ENCODE data around the gene RFESD. TPM values are rescaled to one million over a fixed set of nuclear protein-coding genes. Genes with fewer than 3 reads are reported as not detected.

RFESD gene
- total and polyA plus RNA-seq, 10 of the 15 experiments (the other 5 are each of a cell fraction or from before 2014, with no cell fraction given): 1.9 to 14.7 (median 4.9) TPM

DNA sequence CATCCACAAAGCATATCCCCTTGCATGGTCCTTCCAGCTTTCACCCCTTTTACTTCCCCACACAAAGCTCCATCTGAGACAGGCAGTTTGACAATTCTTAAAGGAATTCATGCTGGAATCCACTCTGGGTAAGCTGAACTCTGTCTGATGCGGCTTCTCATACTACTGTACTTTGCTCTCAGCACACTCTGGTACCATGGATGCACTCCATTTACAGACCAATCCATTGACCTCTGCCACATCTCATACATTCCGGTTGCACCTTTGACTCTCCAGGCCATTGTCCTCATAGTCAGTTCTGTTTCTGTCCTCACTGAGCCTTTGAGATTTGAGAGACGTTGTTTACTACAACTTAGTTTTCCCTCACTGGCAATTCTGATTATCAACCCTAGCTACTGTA lies 24.0 kb downstream of the RFESD start (continued):
- TF ChIP-seq, protein P1, sequence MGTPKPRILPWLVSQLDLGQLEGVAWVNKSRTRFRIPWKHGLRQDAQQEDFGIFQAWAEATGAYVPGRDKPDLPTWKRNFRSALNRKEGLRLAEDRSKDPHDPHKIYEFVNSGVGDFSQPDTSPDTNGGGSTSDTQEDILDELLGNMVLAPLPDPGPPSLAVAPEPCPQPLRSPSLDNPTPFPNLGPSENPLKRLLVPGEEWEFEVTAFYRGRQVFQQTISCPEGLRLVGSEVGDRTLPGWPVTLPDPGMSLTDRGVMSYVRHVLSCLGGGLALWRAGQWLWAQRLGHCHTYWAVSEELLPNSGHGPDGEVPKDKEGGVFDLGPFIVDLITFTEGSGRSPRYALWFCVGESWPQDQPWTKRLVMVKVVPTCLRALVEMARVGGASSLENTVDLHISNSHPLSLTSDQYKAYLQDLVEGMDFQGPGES (IDR thresholded peaks at IDR 0.05): no peak
- no peak for TF ChIP-seq RFX5 (IDR thresholded peaks at IDR 0.05; ENCODE audit: low read depth, low read length)
- TF ChIP-seq, protein P2, sequence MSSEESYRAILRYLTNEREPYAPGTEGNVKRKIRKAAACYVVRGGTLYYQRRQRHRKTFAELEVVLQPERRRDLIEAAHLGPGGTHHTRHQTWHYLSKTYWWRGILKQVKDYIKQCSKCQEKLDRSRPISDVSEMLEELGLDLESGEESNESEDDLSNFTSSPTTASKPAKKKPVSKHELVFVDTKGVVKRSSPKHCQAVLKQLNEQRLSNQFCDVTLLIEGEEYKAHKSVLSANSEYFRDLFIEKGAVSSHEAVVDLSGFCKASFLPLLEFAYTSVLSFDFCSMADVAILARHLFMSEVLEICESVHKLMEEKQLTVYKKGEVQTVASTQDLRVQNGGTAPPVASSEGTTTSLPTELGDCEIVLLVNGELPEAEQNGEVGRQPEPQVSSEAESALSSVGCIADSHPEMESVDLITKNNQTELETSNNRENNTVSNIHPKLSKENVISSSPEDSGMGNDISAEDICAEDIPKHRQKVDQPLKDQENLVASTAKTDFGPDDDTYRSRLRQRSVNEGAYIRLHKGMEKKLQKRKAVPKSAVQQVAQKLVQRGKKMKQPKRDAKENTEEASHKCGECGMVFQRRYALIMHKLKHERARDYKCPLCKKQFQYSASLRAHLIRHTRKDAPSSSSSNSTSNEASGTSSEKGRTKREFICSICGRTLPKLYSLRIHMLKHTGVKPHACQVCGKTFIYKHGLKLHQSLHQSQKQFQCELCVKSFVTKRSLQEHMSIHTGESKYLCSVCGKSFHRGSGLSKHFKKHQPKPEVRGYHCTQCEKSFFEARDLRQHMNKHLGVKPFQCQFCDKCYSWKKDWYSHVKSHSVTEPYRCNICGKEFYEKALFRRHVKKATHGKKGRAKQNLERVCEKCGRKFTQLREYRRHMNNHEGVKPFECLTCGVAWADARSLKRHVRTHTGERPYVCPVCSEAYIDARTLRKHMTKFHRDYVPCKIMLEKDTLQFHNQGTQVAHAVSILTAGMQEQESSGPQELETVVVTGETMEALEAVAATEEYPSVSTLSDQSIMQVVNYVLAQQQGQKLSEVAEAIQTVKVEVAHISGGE (CRISPR knock-in tag; IDR thresholded peaks at IDR 0.05): no peak
- TF ChIP-seq JUND (IDR thresholded peaks at IDR 0.05; ENCODE audit: low read depth, low read length): no peak
- no peak for TF ChIP-seq GABPA (IDR thresholded peaks at IDR 0.05; ENCODE audit: low read depth)
- no peak for TF ChIP-seq CHD2 (IDR thresholded peaks at IDR 0.05; ENCODE audit: borderline replicate concordance, low read depth, low read length)

DNA sequence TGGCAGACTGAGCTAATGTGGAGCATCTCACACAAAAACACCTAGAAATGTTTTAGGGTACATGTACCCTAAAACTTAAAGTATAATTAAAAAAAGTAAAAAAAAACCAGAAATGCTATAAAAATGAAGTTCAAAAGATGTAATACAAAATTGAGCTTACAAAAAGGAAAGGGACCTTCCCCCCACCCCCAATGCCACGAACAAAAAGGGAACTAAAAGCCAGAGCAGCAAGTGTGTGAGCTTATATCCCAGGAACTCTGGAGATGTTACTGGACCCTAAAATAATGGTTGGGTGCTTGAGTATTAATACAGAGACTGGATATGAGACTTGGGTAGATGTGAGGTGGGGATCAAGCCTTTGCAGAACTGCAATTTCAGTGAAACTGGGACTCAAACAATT lies 25.2 kb downstream of the RFESD start:
- no peaks in the 10 kb centered on the region for H3K36me3 ChIP-seq (ENCODE audit: control insufficient read depth in 2 of 2, insufficient read depth in 2 of 2, low read length in 1 of 2)
- ChIA-PET POLR2A (interaction anchor here (0.7 kb wide), 1 partner anchor 49 kb away, joined by 4 read pairs; no protein-coding TSS in a partner anchor), RAD21 (ENCODE audit: unreplicated experiment) (interaction anchor here (0.6 to 2.6 kb wide), 6 partner anchors 10 to 109 kb away, joined by 3 to 9 read pairs (median 3); partner anchors contain the start of gene RFESD), SMC1A (ENCODE audit: uncharacterized antibody, unreplicated experiment) (interaction anchor here (0.6 to 5.1 kb wide), 13 partner anchors 8 to 797 kb away, joined by 3 to 22 read pairs (median 4); partner anchors contain the start of gene RHOBTB3), CTCF (interaction anchor here (1.0 to 1.5 kb wide), 7 partner anchors 9 to 174 kb away, joined by 3 to 7 read pairs (median 4); no protein-coding TSS in a partner anchor)
- H3K4me3 ChIP-seq: no peak overlapping the region
- H3K9ac ChIP-seq (ENCODE audit: control insufficient read depth, insufficient read depth, low read length): no peak overlapping the region
- BruUV-seq (replicated peaks): no TSS peak
- no peaks in the 10 kb centered on the region for H3K9me3 ChIP-seq (replicated peaks; ENCODE audit: control insufficient read depth, insufficient read depth, low read length)
- in situ Hi-C loops (cut with MboI): no loop called here
- H3K79me2 ChIP-seq (ENCODE audit: control insufficient read depth, insufficient read depth, low read length): no peaks in the 10 kb centered on the region
- 50% methylated on average over 1 of the region's 1 CpG for WGBS (ENCODE audit: insufficient coverage, insufficient replicate concordance, low lambda C conversion rate, missing lambda C conversion rate)
- FAIRE-seq: no peak
- ATAC-seq: no peak
- no peaks in the 10 kb centered on the region for H3K27me3 ChIP-seq (replicated peaks in 1 of 2; ENCODE audit: control insufficient read depth in 2 of 2, insufficient read depth in 2 of 2, low read length in 1 of 2)
- no peaks in the 10 kb centered on the region for H4K20me1 ChIP-seq (ENCODE audit: control insufficient read depth, insufficient read depth)
- intact Hi-C loops (cut with micrococcal nuclease; ENCODE audit: unreplicated experiment): no loop called here
- no peaks in the 10 kb centered on the region for H3K4me1 ChIP-seq (ENCODE audit: control insufficient read depth, insufficient read depth, low read length)
- no peak overlapping the region for H3K4me2 ChIP-seq (ENCODE audit: control insufficient read depth, insufficient read depth)
- DNase-seq (ENCODE audit: low read depth, low spot score): no peak
- H2AFZ ChIP-seq (ENCODE audit: control insufficient read depth, low read depth, low read length): no peak overlapping the region
- no peak overlapping the region for H3K27ac ChIP-seq (ENCODE audit: control insufficient read depth, insufficient read depth)
- TF ChIP-seq NR2C1 (IDR thresholded peaks at IDR 0.05) (no peak), MTA2 (IDR thresholded peaks at IDR 0.05; ENCODE audit: low read depth) (no peak), YY1 (IDR thresholded peaks at IDR 0.05; ENCODE audit: low read depth, low read length) (no peak), ASH2L (IDR thresholded peaks at IDR 0.05; ENCODE audit: borderline replicate concordance, low read depth) (no peak), FOS (IDR thresholded peaks at IDR 0.05; ENCODE audit: borderline replicate concordance, extremely low read depth, insufficient read length) (no peak)
- TF ChIP-seq, protein P3, sequence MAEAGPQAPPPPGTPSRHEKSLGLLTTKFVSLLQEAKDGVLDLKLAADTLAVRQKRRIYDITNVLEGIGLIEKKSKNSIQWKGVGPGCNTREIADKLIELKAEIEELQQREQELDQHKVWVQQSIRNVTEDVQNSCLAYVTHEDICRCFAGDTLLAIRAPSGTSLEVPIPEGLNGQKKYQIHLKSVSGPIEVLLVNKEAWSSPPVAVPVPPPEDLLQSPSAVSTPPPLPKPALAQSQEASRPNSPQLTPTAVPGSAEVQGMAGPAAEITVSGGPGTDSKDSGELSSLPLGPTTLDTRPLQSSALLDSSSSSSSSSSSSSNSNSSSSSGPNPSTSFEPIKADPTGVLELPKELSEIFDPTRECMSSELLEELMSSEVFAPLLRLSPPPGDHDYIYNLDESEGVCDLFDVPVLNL (IDR thresholded peaks at IDR 0.05; ENCODE audit: low read depth, low read length): no peak
- TF ChIP-seq, protein P4, sequence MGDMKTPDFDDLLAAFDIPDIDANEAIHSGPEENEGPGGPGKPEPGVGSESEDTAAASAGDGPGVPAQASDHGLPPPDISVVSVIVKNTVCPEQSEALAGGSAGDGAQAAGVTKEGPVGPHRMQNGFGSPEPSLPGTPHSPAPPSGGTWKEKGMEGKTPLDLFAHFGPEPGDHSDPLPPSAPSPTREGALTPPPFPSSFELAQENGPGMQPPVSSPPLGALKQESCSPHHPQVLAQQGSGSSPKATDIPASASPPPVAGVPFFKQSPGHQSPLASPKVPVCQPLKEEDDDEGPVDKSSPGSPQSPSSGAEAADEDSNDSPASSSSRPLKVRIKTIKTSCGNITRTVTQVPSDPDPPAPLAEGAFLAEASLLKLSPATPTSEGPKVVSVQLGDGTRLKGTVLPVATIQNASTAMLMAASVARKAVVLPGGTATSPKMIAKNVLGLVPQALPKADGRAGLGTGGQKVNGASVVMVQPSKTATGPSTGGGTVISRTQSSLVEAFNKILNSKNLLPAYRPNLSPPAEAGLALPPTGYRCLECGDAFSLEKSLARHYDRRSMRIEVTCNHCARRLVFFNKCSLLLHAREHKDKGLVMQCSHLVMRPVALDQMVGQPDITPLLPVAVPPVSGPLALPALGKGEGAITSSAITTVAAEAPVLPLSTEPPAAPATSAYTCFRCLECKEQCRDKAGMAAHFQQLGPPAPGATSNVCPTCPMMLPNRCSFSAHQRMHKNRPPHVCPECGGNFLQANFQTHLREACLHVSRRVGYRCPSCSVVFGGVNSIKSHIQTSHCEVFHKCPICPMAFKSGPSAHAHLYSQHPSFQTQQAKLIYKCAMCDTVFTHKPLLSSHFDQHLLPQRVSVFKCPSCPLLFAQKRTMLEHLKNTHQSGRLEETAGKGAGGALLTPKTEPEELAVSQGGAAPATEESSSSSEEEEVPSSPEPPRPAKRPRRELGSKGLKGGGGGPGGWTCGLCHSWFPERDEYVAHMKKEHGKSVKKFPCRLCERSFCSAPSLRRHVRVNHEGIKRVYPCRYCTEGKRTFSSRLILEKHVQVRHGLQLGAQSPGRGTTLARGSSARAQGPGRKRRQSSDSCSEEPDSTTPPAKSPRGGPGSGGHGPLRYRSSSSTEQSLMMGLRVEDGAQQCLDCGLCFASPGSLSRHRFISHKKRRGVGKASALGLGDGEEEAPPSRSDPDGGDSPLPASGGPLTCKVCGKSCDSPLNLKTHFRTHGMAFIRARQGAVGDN (IDR thresholded peaks at IDR 0.05): no peak

Data from GM12878 (cell line).